IPS-NIHi7 (cell line): ENCODE results near the gene CBFB.

Experiments
- DNase-seq: peaks from one replicate; pipeline ENCODE4 v3.0.0; 2012; ENCODE audit warnings: mixed read lengths; ENCODE audit errors: extremely low spot score

Gene CBFB

DNA sequence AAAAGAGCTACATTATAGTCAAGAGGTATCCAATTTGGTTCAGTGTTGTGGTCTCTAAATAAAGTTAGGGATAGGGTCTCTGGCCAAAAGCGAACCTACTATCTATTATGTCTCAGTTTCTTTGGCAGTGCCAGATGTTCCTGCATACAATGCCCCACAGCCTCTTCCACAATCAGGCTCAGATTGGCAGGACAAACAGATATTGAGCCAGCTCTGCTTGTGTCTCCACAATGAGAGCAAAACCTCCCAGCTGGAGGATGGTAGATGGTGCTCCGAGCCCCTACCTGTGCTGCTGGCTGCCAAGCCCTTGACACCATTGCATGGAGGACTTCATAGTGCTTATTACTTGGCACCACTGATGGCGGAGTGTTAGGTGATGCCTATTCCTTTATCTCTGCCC, 100.5 kb downstream of the CBFB start:
- DNase-seq, result no peak

DNA sequence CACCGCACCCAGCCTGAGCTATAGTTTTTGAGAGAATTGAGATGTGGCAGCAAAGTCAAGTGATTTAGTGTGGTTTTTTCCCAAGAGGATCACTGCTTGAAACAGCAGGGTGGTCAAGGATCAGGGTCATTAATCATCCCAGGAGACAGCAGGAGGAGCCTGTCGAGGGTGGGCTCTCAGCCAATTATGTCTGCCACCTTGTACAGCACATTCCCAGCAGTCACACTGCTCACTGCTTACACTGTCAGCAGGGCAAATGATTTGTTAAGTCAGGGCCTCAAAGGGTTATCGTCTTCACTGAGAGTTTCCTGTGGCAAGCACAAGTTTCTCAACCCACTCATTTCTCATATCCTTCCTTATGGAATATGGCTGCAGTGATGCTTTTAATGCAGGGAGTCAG, 108.7 kb downstream of the CBFB start:
- DNase-seq, result no peak

DNA sequence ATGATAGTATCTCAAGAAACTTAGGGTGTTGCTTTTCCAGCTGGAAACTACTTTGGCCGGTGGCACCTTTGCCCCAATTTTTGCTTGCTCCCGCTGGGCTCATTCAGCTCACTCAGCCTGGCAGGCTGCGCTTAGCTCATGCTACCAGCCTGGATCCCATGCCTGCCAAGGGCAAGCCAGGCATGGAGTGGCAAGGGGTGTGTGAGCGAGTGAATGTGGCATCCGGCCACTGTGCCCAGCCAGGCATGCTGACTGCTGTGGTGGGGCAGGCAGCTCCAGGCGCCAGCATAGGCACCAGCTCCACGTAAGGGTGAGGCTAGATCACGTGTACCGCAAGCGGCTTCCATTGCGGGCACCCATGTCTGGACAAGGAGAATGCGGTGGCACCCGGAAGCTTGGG, 112.4 kb downstream of the CBFB start:
- no peak for DNase-seq

DNA sequence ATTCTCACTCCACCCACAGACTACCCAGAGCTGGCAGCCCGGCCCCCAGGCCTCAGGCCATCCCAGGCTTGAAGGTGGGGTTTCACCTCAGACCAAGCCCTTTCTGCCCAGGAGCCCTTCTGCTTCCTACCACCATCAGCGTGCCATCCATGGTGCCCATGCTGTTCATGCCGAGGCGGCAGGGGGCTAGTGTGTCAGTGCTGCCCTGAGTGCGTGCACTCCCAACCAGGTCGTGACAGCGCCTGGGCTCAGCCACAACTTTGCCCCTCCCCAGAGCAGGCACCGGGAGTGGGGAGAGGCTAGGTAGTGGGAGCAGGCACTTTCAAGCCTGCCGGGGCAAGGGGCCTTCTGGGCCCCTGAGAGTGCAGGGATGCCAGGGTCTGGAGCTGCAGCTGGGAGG, 113.4 kb downstream of the CBFB start:
- no peak for DNase-seq

DNA sequence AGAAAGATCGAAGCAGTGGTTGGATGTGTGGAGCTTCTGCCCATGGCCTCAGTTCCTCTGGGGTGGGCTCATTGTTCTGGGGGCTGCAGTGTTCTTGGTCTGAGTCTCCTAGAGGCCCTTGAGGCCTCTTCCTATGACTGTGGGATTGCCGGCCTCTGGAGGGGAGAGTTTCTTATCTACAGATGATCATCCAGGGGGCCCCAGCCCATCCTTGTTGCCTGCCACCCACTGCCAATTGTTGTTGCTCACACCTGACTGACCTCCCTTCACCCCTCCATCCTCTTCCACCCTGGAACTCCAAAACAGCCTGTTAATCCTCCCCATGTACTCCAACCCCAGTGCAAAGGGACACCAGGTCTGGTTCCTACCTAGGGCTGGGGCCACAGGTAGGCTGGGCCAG, 116.0 kb downstream of the CBFB start:
- DNase-seq, result no peak

DNA sequence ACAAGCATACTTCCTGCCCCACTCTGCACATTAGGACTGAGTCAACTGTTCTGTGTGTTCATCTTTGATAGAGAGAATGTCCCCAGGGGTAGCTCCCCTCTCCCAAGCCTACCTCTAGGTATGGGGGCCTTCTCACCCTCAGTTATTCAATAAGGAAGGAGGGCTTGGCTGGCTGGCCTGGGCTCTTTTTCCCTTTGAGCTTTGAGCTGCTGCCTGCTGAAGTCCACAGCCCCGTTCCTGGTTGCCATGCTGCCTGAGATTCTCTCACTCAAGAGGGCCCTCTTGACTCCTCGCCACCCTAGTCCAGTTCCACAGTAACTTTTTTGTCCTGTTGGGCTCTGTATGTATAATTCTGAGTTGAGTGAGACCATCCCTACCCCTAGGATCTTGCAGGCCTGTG, 116.8 kb downstream of the CBFB start:
- DNase-seq, result no peak

DNA sequence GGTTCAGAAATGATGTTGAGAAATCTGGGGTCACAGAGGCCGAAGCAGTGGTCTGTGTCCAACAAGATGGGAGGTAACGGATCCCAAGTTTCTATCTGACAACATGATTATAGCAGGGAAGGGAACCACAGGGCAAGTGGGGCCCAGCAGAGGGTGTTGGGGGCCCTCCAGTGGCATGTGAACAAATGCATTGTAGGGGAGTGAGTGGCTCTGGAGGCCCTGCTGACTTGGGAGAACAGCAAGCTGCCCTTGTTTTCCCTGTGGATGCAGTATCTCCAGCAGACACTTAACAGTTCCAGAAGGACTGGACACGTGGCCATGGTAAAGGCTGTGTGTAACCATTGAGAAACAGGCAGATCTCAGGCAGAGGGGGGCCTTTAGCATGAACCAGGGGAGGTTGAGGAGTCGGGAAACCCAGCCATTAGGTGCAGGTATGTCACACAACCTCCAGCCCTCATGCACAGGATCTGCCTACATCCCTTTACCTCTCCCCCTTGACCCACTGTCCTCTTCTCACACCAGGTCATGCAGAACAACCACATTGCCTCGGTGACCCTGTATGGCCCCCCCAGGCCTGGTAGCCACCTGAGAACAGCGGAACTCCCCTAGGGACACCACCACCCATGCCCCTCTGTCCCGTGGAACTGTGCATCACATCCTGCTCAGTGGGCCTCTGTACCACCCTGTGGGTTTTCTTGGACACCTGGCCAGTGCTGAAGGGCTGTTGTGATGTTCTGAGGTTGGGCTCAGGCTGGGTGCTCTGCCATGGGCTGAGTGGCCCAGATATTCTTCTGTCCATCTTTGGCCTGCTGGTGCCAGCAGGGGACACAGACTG, 117.8 kb downstream of the CBFB start:
- DNase-seq, result no peak

DNA sequence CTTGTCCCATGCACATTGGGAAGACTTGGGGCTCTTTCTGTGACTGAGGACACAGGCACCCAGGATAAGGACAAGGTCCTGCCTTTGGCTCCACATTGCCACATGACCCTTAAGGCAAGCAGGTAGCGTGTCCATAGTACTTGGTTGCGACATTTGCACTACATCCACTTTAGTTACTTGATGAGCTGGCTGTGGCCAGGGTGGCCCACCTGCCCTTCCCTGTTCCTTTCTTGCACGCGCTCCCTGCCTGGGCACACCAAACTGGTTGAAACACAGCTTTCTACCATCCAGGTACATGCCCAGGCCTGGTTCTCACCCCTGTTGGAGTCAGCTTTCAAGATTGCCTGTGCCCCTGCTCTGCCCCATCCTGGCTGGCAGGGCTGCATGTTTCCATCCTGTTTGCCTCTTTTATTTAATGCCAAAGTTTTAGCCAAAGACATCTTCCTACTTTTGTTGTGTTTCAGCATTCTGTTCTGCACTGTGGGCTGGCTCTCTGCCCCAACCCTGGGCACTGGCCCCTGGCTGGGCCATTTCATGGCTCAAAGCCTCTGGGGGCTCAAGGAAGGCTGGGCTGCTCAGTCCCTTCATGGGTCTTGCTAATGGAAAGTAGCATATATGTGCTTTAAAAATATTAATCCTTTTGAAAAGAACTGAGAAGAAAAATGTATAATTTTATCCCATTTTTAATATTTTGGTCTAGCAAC, 118.6 kb downstream of the CBFB start:
- no peak for DNase-seq

DNA sequence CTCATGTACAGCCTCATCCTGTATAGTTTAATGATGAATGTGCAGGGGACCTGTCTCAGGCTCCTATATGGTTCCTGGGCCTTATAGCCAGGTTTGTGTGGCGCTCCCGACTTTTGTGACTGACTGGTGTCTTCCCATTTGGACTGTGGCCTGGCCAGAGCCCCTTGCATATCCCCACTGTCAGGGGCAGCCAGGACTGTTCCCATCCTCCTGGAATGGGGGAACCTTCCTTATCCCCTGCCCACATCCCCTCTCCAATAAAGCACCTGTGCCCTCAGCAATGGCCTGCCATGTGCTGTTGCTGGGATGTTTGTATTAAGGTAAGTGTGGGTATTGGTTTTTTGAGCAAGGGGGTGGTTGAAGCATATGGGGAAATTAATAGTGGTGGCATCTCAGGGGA, 119.3 kb downstream of the CBFB start:
- DNase-seq, result no peak

DNA sequence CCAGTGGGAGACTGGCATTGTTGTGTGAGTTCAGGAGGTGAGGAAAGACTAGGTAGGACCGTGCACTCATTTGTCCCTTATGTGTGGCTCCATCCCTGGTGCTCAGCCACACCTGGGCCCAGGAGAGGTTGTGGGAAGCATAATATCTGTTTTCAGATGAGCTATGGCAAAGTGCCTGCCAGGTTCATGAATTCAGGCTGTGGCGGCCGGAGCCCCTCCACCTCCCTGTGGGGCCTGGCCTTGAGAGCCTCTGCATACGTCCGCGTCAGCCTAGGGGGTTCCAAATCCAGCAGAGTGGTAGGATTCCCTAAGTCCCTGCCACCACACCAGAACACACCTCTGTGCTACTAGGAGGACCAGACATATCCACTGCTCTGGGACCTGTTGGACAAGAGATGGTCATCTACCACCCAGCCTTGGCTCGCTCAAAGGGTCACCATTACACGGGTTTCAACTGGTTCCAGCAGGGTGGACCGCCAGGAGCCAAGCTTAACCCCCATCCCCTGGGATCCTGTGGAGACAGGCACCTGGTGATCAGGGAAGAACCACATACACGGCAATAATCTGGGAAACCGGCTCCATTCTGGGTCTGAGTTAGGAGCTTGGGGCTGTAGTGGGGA, 119.8 kb downstream of the CBFB start:
- no peak for DNase-seq

DNA sequence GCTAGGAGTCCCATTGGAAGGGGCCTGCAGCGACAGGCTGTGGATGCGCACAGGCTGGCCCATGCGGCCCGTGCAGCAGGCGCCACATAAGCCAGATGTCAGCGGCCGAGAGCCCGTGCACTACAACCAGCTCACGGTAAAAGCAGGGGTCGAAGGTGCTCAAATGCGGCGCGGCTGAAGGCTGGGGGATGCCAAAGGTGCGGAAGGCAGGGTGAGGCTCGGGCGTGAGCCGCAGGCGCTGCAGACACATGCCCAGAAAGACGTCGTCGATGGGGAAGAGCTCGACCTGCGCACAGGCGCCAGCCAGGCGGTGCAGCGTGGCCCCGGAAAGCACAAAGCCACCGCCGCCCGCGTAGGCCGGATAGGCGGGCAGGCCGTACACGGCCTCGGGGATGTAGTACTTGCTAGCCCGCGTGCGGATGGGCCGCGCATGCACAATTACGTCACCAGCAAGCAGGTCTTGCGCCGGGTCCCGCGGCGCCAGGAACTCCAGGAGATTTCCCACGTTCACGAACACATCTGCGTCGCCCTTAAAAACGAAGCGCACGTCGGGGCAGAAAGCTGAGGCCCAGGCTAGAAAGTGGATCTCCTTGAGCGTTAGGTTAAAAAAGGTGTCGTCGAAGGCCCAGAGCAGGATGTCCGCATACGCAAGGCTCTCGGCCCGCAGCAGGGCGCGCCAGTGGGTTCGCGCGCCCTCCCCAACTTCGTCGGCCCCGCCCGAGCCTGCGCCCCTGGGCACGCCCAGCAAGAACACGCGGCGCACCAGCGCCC, 120.5 kb downstream of the CBFB start:
- DNase-seq, result peak; percentile 90

DNA sequence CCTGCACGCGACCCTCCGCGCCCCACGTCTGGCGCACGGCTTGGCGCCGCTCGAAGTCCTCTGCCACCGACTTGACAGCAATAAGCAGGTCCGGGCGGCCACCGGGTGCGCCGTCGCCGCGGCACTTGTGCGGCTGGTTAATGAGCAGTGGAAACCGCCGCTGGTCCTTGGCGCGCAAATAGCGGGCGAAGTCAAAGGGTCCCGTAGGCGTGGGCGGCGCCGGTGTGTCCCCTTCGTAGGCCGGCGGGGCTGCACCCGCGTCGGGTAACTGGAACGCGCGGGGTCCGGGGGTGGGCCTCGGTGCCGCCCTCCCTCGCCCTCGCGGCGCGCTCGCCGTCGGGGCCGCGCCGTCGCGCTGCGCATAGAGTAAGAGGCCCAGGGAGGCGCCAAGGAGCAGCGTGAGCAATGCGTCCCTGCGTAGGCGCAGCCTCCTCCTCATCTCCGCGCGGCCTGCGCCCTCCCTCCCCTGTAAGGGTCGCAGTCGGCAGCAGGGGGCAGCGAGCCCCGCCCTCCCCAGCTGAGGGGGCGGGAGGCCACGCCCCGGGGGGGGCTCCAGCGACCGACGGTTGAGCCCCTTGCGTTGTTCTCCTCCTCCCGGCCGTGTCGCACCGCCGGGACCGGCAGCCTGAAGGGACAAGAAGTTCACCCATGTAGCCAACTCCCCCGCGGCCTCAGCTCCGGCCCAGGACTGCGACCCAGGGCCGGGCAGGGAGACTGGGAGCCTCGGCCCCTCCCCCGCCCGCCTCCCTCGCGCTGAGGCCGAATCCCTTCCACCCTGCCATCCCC, 121.3 kb downstream of the CBFB start:
- DNase-seq, result peak; percentile 90
